Stimulated activated CD8-positive, alpha-beta memory T cell treated with anti-CD3 and anti-CD28 coated beads, Interleukin-15, amount 100 ng/mL, for 24 hours (primary cell): ENCODE data around the gene DDAH1.
"Not testable (repeated sequence)": the region's sequence is repeated elsewhere in the genome, so short reads cannot be mapped to it uniquely, and the experiment has no call there.

Experiments used
- DNase-seq: peaks from one replicate; pipeline ENCODE4 v3.0.0-alpha.2; 2020; ENCODE audit warnings: low read depth

The DDAH1 gene

GRCh38 chr1:85470130-85470529, 5.2 kb upstream of the DDAH1 start:
- DNase-seq, result not testable (repeated sequence)

GRCh38 chr1:85467929-85468540, 3.1 kb upstream of the DDAH1 start:
- no peak for DNase-seq

GRCh38 chr1:85467036-85467435, 2.1 kb upstream of the DDAH1 start:
- DNase-seq, result no peak

GRCh38 chr1:85465786-85466134, 801 bp upstream of the DDAH1 start:
- no peak for DNase-seq

GRCh38 chr1:85464497-85465098, 361 bp downstream of the DDAH1 start:
- no peak for DNase-seq

GRCh38 chr1:85463731-85464496, 1.0 kb downstream of the DDAH1 start:
- no peak for DNase-seq

- no peak for DNase-seq
Observed at GRCh38 chr1:85462931-85463649, 1.9 kb downstream of the DDAH1 start.

GRCh38 chr1:85461216-85461918, 3.6 kb downstream of the DDAH1 start:
- no peak for DNase-seq

GRCh38 chr1:85460555-85461088, 4.3 kb downstream of the DDAH1 start:
- no peak for DNase-seq

GRCh38 chr1:85459290-85459689, 5.7 kb downstream of the DDAH1 start:
- DNase-seq, result no peak

- no peak for DNase-seq
Observed at GRCh38 chr1:85454214-85454613, 10.7 kb downstream of the DDAH1 start.

GRCh38 chr1:85453640-85454194, 11.2 kb downstream of the DDAH1 start:
- DNase-seq, result no peak

- DNase-seq, result no peak
Observed at GRCh38 chr1:85452948-85453347, 12.0 kb downstream of the DDAH1 start.

- DNase-seq, result no peak
Observed at GRCh38 chr1:85451236-85451830, 13.6 kb downstream of the DDAH1 start.

- DNase-seq, result no peak
Observed at GRCh38 chr1:85450832-85451231, 14.1 kb downstream of the DDAH1 start.

GRCh38 chr1:85449356-85449755, 15.6 kb downstream of the DDAH1 start:
- DNase-seq, result no peak

GRCh38 chr1:85448358-85448757, 16.6 kb downstream of the DDAH1 start:
- DNase-seq, result no peak

GRCh38 chr1:85447006-85447943, 17.7 kb downstream of the DDAH1 start:
- no peak for DNase-seq

- no peak for DNase-seq
Observed at GRCh38 chr1:85445906-85446305, 19.1 kb downstream of the DDAH1 start.

GRCh38 chr1:85444381-85444780, 20.6 kb downstream of the DDAH1 start:
- no peak for DNase-seq
